SK-N-MC (cell line): ENCODE data around the gene PCGF5.

Source experiments
- EZH2 ChIP-seq: fragments of 200-600 bp; sonication (generic); IDR thresholded peaks from one replicate; pipeline ENCODE4 v1.6.1; 2017; ENCODE audit warnings: antibody characterized with exemption
- POLR2AphosphoS5 ChIP-seq: IDR thresholded peaks from 2 replicates; pipeline ENCODE4 v1.6.1; 2012; ENCODE audit warnings: mild to moderate bottlenecking, low read depth, low read length, borderline replicate concordance

GRCh38 chr10:91313796-91314485, 93.5 kb downstream of the PCGF5 start:
- TF ChIP-seq POLR2AphosphoS5 (no peak), EZH2 (no peak)
